ENCODE data around the gene TMPRSS6.

DNA sequence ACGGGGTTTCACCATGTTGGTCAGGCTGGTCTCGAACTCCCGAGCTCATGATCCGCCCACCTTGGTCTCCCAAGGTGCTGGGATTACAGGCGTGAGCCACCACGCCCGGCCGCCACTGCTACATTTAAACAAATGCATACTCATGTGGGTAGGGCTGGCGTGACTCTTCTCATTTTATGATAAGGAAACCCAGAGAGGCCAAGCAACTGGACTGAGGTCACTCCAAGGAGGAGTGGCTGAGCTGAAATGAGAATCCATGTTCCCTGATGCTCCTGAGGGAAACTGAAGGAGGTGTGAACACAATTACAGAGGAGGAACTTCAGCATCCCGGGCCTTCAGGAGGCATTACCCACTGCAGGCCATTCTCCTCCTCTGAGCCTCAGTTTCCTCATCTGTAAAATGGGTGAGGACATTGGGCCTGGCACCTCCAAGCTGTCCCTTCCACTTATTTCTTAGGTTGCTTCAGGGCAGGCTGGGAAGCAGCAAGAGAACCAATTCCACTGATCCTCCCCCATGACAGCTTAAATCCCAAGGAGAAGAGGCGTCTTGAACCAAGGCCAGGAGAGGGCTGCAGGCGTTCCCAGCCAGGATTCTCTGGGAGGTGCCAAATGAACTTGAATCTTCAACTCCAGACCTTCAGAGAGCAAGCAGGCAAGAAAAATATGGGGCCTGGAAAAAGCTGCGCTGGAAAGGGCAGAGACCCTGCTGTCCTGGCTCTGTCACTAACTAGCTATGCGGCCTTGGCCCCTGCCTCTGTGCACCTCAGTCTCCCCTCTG lies 93.2 kb downstream of the TMPRSS6 start:
- TF ChIP-seq, protein P1, sequence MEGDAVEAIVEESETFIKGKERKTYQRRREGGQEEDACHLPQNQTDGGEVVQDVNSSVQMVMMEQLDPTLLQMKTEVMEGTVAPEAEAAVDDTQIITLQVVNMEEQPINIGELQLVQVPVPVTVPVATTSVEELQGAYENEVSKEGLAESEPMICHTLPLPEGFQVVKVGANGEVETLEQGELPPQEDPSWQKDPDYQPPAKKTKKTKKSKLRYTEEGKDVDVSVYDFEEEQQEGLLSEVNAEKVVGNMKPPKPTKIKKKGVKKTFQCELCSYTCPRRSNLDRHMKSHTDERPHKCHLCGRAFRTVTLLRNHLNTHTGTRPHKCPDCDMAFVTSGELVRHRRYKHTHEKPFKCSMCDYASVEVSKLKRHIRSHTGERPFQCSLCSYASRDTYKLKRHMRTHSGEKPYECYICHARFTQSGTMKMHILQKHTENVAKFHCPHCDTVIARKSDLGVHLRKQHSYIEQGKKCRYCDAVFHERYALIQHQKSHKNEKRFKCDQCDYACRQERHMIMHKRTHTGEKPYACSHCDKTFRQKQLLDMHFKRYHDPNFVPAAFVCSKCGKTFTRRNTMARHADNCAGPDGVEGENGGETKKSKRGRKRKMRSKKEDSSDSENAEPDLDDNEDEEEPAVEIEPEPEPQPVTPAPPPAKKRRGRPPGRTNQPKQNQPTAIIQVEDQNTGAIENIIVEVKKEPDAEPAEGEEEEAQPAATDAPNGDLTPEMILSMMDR (IDR thresholded peaks at IDR 0.05 in 4 of 5, conservative IDR thresholded peaks at IDR 0.05 in 1 of 5) = no peak
- TF ChIP-seq POLR2A (IDR thresholded peaks at IDR 0.05) = no peak
